H1 (cell line): ENCODE data around the gene CDKN2AIP. TPM values are rescaled to one million over a fixed set of nuclear protein-coding genes. Genes with fewer than 3 reads are reported as not detected.

Source experiments
- CTCF ChIA-PET: fragments of 300-600 bp; sonication (Branson Sonifier 250); formaldehyde crosslinking; loops from one replicate; lab custom pipeline; 2021; ENCODE audit not compliant: partially characterized antibody; lab: Charles Lee
- POLR2A ChIA-PET: fragments of 300-600 bp; sonication (Branson Sonifier 250); formaldehyde crosslinking; loops from one replicate; lab custom pipeline; 2021; ENCODE audit warnings: inconsistent platforms; ENCODE audit not compliant: partially characterized antibody; lab: Charles Lee
- DNase-seq, 2 experiments: peaks; one replicate each; pipeline versions ENCODE4 v3.0.0 to v3.0.0-alpha.2; 2010 to 2022; ENCODE audit warnings: low spot score in 2 of 2, low read depth in 1 of 2, mixed read lengths in 1 of 2
- FAIRE-seq: peaks from 2 replicates; lab custom pipeline; 2011; peaks lifted over from hg19 to GRCh38; lab: Jason Lieb, UNC
- H2AFZ ChIP-seq: 2 replicates; pipeline ENCODE4 v1.8.1; 2012; ENCODE audit warnings: low read length, inconsistent platforms
- H2AK5ac ChIP-seq: 2 replicates; pipeline ENCODE4 v1.6.1; 2013; ENCODE audit warnings: low read depth, low read length
- H2BK120ac ChIP-seq: replicated peaks from 2 replicates; pipeline ENCODE3; 2013; ENCODE audit warnings: low read depth, low read length, inconsistent platforms
- H2BK12ac ChIP-seq: 2 replicates; pipeline ENCODE4 v1.6.1; 2013; ENCODE audit warnings: low read depth, low read length
- H2BK15ac ChIP-seq: 2 replicates; pipeline ENCODE4 v1.6.1; 2013; ENCODE audit warnings: low read length
- H2BK20ac ChIP-seq: 2 replicates; pipeline ENCODE4 v1.6.1; 2013; ENCODE audit warnings: low read length
- H2BK5ac ChIP-seq: 2 replicates; pipeline ENCODE4 v1.6.1; 2013; ENCODE audit warnings: low read depth, low read length
- H3K14ac ChIP-seq: 2 replicates; pipeline ENCODE4 v1.6.1; 2013; ENCODE audit warnings: inconsistent platforms; ENCODE audit not compliant: insufficient read length
- H3K18ac ChIP-seq: 2 replicates; pipeline ENCODE4 v1.6.1; 2013; ENCODE audit warnings: low read length; ENCODE audit errors: extremely low read depth
- H3K23ac ChIP-seq: 2 replicates; pipeline ENCODE4 v1.6.1; 2013; ENCODE audit warnings: inconsistent platforms; ENCODE audit not compliant: insufficient read length
- H3K23me2 ChIP-seq: 2 replicates; pipeline ENCODE4 v1.6.1; 2013; ENCODE audit warnings: low read depth, low read length
- H3K27ac ChIP-seq: 2 replicates; pipeline ENCODE4 v1.6.1; 2011; ENCODE audit warnings: low read depth, low read length, inconsistent platforms
- H3K27me3 ChIP-seq, 4 experiments: replicated peaks in 1 of 4; 1 replicate in 1 of 4; 2 replicates in 3 of 4; pipeline versions ENCODE4 v1.6.1 to v1.8.1; 2011 to 2013; ENCODE audit warnings: low read length in 3 of 4, mild to moderate bottlenecking in 3 of 4, inconsistent platforms in 2 of 4, mixed read lengths in 2 of 4, moderate library complexity in 1 of 4; ENCODE audit not compliant: control insufficient read depth in 3 of 4, insufficient read depth in 3 of 4; ENCODE audit errors: extremely low read depth in 1 of 4
- H3K36me3 ChIP-seq, 4 experiments: 2 replicates each; pipeline versions ENCODE4 v1.6.1 to v1.8.1; 2011 to 2013; ENCODE audit warnings: mild to moderate bottlenecking in 4 of 4, low read length in 3 of 4, moderate library complexity in 2 of 4, control low read depth in 1 of 4, inconsistent platforms in 1 of 4; ENCODE audit not compliant: insufficient read depth in 4 of 4, control insufficient read depth in 2 of 4
- H3K4ac ChIP-seq: replicated peaks from 2 replicates; pipeline ENCODE3; 2013; ENCODE audit warnings: low read length, low read depth, mixed read lengths, inconsistent platforms; ENCODE audit not compliant: insufficient read length
- H3K4me1 ChIP-seq, 4 experiments: replicated peaks in 1 of 4; 1 replicate in 1 of 4; 2 replicates in 3 of 4; pipeline versions ENCODE4 v1.6.1 to v1.8.1; 2011 to 2013; ENCODE audit warnings: low read length in 3 of 4, inconsistent platforms in 2 of 4, mixed read lengths in 1 of 4; ENCODE audit not compliant: insufficient read depth in 4 of 4, control insufficient read depth in 3 of 4
- H3K4me2 ChIP-seq, 2 experiments: 2 replicates each; pipeline versions ENCODE4 v1.6.1 to v1.8.1; 2011 to 2013; ENCODE audit warnings: low read depth in 2 of 2, low read length in 2 of 2, control low read depth in 1 of 2, inconsistent platforms in 1 of 2, mild to moderate bottlenecking in 1 of 2; ENCODE audit not compliant: insufficient read depth in 1 of 2
- H3K4me3 ChIP-seq, 4 experiments: fragments of 200-600, 300-600 bp in 1 of 4; sonication (generic), shearing (Covaris generic), sonication (Bioruptor Twin) in 1 of 4; 2 replicates each; pipeline versions ENCODE4 v1.5.1 to v1.8.1; 2011 to 2016; ENCODE audit warnings: low read length in 4 of 4, low read depth in 3 of 4, control low read depth in 2 of 4, inconsistent platforms in 2 of 4, mild to moderate bottlenecking in 2 of 4, mixed read lengths in 1 of 4, moderate library complexity in 1 of 4; ENCODE audit not compliant: insufficient read depth in 2 of 4; ENCODE audit errors: extremely low read depth in 1 of 4
- H3K56ac ChIP-seq: replicated peaks from 2 replicates; pipeline ENCODE3; 2013; ENCODE audit warnings: low read depth, mild to moderate bottlenecking, mixed read lengths, low read length, inconsistent platforms; ENCODE audit not compliant: insufficient read length
- H3K79me1 ChIP-seq: 2 replicates; pipeline ENCODE4 v1.6.1; 2013; ENCODE audit warnings: low read depth, low read length, control low read depth
- H3K79me2 ChIP-seq, 2 experiments: 2 replicates each; pipeline versions ENCODE4 v1.6.1 to v1.8.1; 2012 to 2013; ENCODE audit warnings: low read length in 2 of 2, mild to moderate bottlenecking in 2 of 2, inconsistent platforms in 1 of 2; ENCODE audit not compliant: insufficient read depth in 2 of 2, control insufficient read depth in 1 of 2
- H3K9ac ChIP-seq, 4 experiments: replicated peaks in 1 of 4; 1 replicate in 1 of 4; 2 replicates in 3 of 4; pipeline versions ENCODE4 v1.6.1 to v1.8.1; 2011 to 2013; ENCODE audit warnings: low read depth in 3 of 4, low read length in 3 of 4, control low read depth in 2 of 4, mild to moderate bottlenecking in 2 of 4, moderate library complexity in 2 of 4, inconsistent platforms in 1 of 4; ENCODE audit errors: extremely low read depth in 1 of 4
- H3K9me3 ChIP-seq, 2 experiments: 2 replicates each; pipeline versions ENCODE4 v1.6.1 to v1.8.1; 2012 to 2013; ENCODE audit warnings: mild to moderate bottlenecking in 2 of 2, moderate library complexity in 2 of 2, control low read depth in 1 of 2, inconsistent platforms in 1 of 2, low read depth in 1 of 2, low read length in 1 of 2, mixed read lengths in 1 of 2; ENCODE audit not compliant: insufficient read depth in 2 of 2
- H4K20me1 ChIP-seq, 2 experiments: replicated peaks in 1 of 2; 2 replicates each; pipeline versions ENCODE3 to v1.8.1; 2011 to 2013; ENCODE audit warnings: inconsistent platforms in 2 of 2, low read length in 2 of 2, mild to moderate bottlenecking in 1 of 2; ENCODE audit not compliant: insufficient read depth in 2 of 2, control insufficient read depth in 1 of 2
- H4K5ac ChIP-seq: 2 replicates; pipeline ENCODE4 v1.6.1; 2013; ENCODE audit warnings: low read length, low read depth, mixed read lengths, inconsistent platforms; ENCODE audit not compliant: insufficient read length
- H4K8ac ChIP-seq: 2 replicates; pipeline ENCODE4 v1.8.0; 2013; ENCODE audit warnings: mild to moderate bottlenecking, moderate library complexity, low read length, inconsistent platforms; ENCODE audit not compliant: insufficient read depth; ENCODE audit errors: extremely low read depth
- H4K91ac ChIP-seq: replicated peaks from 2 replicates; pipeline ENCODE3; 2013; ENCODE audit warnings: low read length, mixed read lengths, inconsistent platforms; ENCODE audit not compliant: insufficient read length
- BACH1 ChIP-seq: IDR thresholded peaks from 2 replicates; pipeline ENCODE4 v1.6.1; 2012; ENCODE audit warnings: low read length, improper control_type of control experiment
- HDAC2 ChIP-seq, 2 experiments: fragments of 300-600 bp in 1 of 2; sonication (generic) in 1 of 2; IDR thresholded peaks; 2 replicates each; pipeline ENCODE4 v1.6.1; 2011 to 2012; ENCODE audit warnings: low read depth in 2 of 2, low read length in 2 of 2, mild to moderate bottlenecking in 2 of 2, moderate library complexity in 2 of 2, borderline replicate concordance in 1 of 2, inconsistent platforms in 1 of 2
- MAFK ChIP-seq: IDR thresholded peaks from 2 replicates; pipeline ENCODE4 v1.6.1; 2012; ENCODE audit warnings: low read depth, mild to moderate bottlenecking, improper control_type of control experiment, low read length
- RAD21 ChIP-seq, 2 experiments: IDR thresholded peaks in 1 of 2; conservative IDR thresholded peaks in 1 of 2; 2 replicates each; pipeline ENCODE4 v1.6.1; 2011; ENCODE audit warnings: low read depth in 2 of 2, low read length in 2 of 2, improper control_type of control experiment in 1 of 2, inconsistent platforms in 1 of 2, mild to moderate bottlenecking in 1 of 2, moderate library complexity in 1 of 2
- SP2 ChIP-seq: IDR thresholded peaks from 2 replicates; pipeline ENCODE4 v1.6.1; 2012; ENCODE audit warnings: mild to moderate bottlenecking, low read length, inconsistent platforms
- ZNF274 ChIP-seq: IDR thresholded peaks from 2 replicates; pipeline ENCODE4 v1.7.0; 2012; ENCODE audit warnings: low read length, borderline replicate concordance; ENCODE audit errors: extremely low read depth
- WGBS, 2 experiments: shearing (Covaris generic) in 1 of 2; methylation state at CpG; one replicate each; pipeline versions ENCODE4 v1.1.6 to v1.1.7; 2013 to 2015; ENCODE audit warnings: low lambda C conversion rate in 2 of 2, mixed read lengths in 2 of 2, inconsistent platforms in 1 of 2, low coverage in 1 of 2, missing lambda C conversion rate in 1 of 2; ENCODE audit not compliant: insufficient replicate concordance in 2 of 2, insufficient coverage in 1 of 2, insufficient read length in 1 of 2; ENCODE audit errors: extremely low coverage in 1 of 2, missing lambda C conversion rate in 1 of 2; 5-methylcytosine and 5-hydroxymethylcytosine counted together
- polyA plus RNA-seq, 7 experiments: library from polyadenylated mRNA; depleted of rRNA in 3 of 7; stranded (reverse) in 5 of 7; unstranded in 2 of 7; fragments of >200 nt in 5 of 7; fragments of 200-250 nt in 2 of 7; gene quantifications; 1 replicate in 5 of 7; 2 replicates in 1 of 7; 4 replicates in 1 of 7; pipeline versions ENCODE4 v1.2.1 to v1.2.3, GENCODE V29; 2011 to 2013; ENCODE audit warnings: missing spikeins in 2 of 7, mixed read lengths in 2 of 7
- total RNA-seq: library from RNA; stranded (reverse); fragmentation: NEBNext Ultra II Directional; extraction: Animal tissue kit (Norgen Biotek cat#: 25700); gene quantifications from 2 replicates; pipeline ENCODE4 v1.2.1, GENCODE V29; 2021
- TF ChIP-seq, protein P1 (sequence below): IDR thresholded peaks from 2 replicates; pipeline ENCODE4 v1.6.1; 2011; ENCODE audit warnings: low read depth, mild to moderate bottlenecking, low read length; ENCODE audit not compliant: insufficient read depth
- TF ChIP-seq, protein P2 (sequence below), 3 experiments: IDR thresholded peaks; 1 replicate in 2 of 3; 2 replicates in 1 of 3; pipeline versions ENCODE4 v1.5.1 to v1.6.1; 2011; ENCODE audit warnings: low read length in 3 of 3, mild to moderate bottlenecking in 3 of 3, inconsistent platforms in 2 of 3, low read depth in 1 of 3, moderate library complexity in 1 of 3; ENCODE audit not compliant: insufficient read depth in 1 of 3; ENCODE audit errors: control extremely low read depth in 1 of 3

Gene CDKN2AIP
- total and polyA plus RNA-seq, 2 of the 8 experiments (the other 6 are each of a cell fraction or from before 2014, with no cell fraction given) = 6.0 to 14.0 TPM

GRCh38 chr4:183471946-183472708, 27.7 kb downstream of the CDKN2AIP start:
- WGBS, 2 experiments = 57 to 100% methylated on average over 1 to 12 of the region's 12 CpGs
- Histone ChIP-seq H2BK12ac (no peak overlapping the region), H3K14ac (no peak overlapping the region), H2BK20ac (no peak overlapping the region), H3K27ac (no peak overlapping the region), H4K5ac (no peak overlapping the region), H3K79me2 (no peaks in the 10 kb centered on the region), H3K4me3 (no peak overlapping the region), H3K4me1 (no peaks in the 10 kb centered on the region), H4K20me1 (no peaks in the 10 kb centered on the region), H2AFZ (no peak overlapping the region), H2AK5ac (no peak overlapping the region), H3K4ac (no peak overlapping the region), H3K79me1 (no peaks in the 10 kb centered on the region), H2BK5ac (no peak overlapping the region), H3K18ac (no peak overlapping the region), H3K56ac (no peak overlapping the region), H3K27me3 (no peaks in the 10 kb centered on the region), H3K23me2 (no peaks in the 10 kb centered on the region), H4K8ac (no peak overlapping the region), H2BK120ac (no peak overlapping the region), H3K36me3 (no peaks in the 10 kb centered on the region; a peak in 1 of 8 replicates), H3K4me2 (no peak overlapping the region), H4K91ac (no peak overlapping the region), H2BK15ac (no peak overlapping the region), H3K9me3 (peaks cover 0 to 3% of the 10 kb centered on the region in 2 experiments; a peak in 1 of 4 replicates), H3K9ac (no peak overlapping the region), H3K23ac (no peak overlapping the region)
- CTCF ChIA-PET = interaction anchor here (0.6 to 1.0 kb wide), 3 partner anchors 93 to 374 kb away, joined by 3 read pairs; no protein-coding TSS in a partner anchor
- no peak for TF ChIP-seq MAFK
- TF ChIP-seq RAD21 (IDR thresholded peaks at IDR 0.05 in 1 of 2, conservative IDR thresholded peaks at IDR 0.05 in 1 of 2; ENCODE audit: low read depth in 2 of 2, low read length in 2 of 2) = peak; percentile 77 to 85
- TF ChIP-seq, protein P1, sequence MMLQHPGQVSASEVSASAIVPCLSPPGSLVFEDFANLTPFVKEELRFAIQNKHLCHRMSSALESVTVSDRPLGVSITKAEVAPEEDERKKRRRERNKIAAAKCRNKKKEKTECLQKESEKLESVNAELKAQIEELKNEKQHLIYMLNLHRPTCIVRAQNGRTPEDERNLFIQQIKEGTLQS = no peak
- no peak for TF ChIP-seq SP2
- 0 out of 4 replicates have a peak, but pooled peaks of 1 of the 2 experiments have one; percentile 7 for TF ChIP-seq HDAC2 (IDR thresholded peaks at IDR 0.05; ENCODE audit: borderline replicate concordance in 1 of 2, low read depth in 2 of 2, low read length in 2 of 2)
- TF ChIP-seq BACH1 = no peak
- TF ChIP-seq, protein P2, sequence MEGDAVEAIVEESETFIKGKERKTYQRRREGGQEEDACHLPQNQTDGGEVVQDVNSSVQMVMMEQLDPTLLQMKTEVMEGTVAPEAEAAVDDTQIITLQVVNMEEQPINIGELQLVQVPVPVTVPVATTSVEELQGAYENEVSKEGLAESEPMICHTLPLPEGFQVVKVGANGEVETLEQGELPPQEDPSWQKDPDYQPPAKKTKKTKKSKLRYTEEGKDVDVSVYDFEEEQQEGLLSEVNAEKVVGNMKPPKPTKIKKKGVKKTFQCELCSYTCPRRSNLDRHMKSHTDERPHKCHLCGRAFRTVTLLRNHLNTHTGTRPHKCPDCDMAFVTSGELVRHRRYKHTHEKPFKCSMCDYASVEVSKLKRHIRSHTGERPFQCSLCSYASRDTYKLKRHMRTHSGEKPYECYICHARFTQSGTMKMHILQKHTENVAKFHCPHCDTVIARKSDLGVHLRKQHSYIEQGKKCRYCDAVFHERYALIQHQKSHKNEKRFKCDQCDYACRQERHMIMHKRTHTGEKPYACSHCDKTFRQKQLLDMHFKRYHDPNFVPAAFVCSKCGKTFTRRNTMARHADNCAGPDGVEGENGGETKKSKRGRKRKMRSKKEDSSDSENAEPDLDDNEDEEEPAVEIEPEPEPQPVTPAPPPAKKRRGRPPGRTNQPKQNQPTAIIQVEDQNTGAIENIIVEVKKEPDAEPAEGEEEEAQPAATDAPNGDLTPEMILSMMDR (IDR thresholded peaks at IDR 0.05; ENCODE audit: control extremely low read depth in 1 of 3, insufficient read depth in 1 of 3, low read depth in 1 of 3, low read length in 3 of 3) = peak; percentile 70 to 79 (median 73)
- TF ChIP-seq ZNF274 = no peak
- POLR2A ChIA-PET = no interaction called here
- peak; percentile 27 to 94 for DNase-seq
- peak; percentile 97 for FAIRE-seq
